HG02588 (cell line): ENCODE measurements around the gene CST8.

Experiments
- ATAC-seq: cut with Tn5 transposase; IDR thresholded peaks from one replicate; pipeline ENCODE4 v1.9.1; 2021; ENCODE audit warnings: mild to moderate bottlenecking, moderate library complexity; ENCODE audit not compliant: unreplicated experiment

The CST8 gene

DNA sequence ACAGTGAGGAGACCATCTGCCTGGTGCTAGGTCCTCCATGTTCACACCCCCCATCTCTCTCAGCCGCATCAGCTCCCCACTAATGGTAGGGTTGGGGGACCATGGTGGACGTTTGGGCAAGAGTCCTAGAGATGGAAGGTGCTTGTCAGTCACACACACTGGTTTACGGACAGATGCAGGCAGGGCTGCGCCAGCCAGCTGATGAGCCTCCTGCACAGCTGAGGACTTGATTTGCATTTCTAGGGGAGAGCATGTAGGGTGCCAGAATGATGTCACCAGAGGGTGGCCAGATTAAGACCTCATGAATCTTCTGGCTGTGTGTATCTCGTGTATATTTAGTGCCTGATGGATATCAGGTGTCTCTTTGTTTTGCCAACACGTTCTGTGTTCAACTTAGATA is 28.6 kb downstream of the CST8 start:
- no peak for ATAC-seq

DNA sequence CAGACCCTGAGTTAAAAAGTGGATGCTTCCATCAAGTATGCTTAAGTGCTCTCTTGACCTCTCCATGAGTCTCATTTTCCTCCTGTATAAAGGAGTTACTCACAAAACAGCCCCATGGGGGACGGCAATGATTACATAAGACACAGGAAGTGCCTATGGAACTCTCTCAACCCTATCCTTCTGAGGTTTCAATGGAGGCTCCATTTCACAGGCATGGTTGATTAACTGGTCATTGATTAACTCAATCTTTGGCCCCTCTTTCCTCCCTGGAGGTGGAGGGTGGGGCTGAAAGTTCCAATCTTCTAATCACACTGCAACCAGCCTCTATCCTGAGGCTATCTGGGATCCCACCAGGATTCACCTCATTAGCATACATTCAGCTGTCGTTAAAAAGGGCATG is 29.3 kb downstream of the CST8 start:
- ATAC-seq, result no peak

DNA sequence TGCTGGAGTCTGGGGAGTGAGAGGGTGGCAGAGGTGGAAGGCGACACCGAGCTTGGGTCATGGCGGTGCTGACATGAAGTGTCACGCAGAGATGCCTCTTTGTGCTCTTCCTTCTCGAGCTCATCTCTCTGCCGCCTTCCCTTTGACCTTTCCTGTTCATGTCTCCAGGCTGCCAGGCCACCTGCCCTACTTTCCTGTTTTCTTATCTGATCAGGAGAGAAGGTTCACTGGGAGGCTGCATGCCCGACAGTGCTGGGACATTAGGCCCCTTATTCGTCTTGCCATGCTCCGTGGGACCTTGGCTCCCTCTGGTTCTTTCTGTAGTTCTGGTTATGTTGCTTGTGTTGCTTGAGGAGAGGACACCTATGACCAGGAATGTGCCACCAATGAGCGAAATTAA is 33.2 kb downstream of the CST8 start:
- no peak for ATAC-seq

DNA sequence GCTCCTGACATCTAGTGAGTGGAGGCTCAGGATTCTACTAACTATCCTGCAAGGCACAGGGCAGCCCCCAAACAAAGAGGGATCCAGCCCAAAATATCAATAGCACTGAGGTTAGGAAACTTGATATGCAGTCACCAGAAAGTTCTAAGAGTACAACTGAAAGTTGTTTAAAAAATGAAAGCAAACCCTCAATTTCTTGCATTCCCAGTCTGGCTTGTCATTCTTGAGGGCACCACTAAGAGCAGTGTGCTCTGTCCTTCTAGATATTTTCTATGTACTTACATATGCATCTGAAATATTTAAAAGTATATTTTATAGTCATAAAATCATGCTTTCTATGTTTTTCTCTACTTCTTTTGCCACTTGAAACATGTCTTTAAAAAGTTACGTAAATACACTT is 35.9 kb downstream of the CST8 start:
- no peak for ATAC-seq

DNA sequence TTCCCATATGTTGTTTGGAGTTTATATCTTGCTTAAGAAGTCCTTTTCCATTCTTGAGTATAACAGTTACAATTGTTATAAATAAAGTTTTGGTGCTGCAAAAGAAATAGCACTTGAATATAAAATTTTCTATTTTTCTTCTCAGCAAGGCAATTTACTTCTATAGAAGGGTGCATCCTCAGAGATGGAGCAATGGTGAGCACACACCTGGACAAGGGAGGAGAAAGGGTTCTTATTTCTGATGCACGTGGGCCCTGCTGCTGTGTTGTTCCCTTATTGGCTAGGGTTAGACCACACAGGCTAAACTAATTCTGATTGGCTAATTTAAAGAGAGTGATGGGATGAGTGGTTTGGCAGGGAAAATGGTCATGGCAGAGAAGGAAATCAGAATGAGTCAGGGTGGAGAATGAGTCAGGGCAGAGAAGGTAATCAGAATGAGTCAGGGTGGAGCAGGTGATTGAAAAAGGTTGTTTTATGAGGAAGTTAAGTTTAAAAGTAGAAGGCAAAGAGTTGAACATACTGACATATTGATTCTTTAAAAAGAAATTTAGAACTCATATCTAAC is 38.0 kb downstream of the CST8 start:
- no peak for ATAC-seq

DNA sequence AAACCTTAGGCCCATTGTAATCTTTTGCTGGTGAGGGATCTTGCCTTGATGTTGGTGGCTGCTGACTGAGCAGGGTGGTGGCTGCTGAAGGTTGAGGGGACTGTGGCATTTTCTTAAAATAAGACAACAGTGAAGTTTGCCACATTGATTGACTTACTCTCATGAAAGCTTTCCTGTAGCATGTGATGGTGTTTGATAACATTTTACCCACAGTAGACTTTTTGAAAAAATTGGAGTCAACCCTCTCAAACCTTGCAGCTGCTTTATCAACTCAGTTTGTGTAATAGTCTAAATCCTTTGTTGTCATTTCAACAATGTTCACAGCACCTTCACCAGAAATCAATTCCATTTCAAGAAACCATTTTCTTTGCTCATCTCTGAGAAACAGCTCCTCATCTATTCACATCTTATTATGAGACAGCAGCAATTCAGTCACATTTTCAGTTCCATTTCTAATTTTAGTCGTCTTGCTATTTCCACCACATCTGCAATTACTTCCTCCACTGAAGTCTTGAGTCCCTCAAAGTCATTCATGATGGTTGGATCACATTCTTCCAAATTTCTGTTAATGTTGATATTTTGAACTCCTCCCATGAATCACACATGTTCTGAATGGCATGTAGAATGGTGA is 40.1 kb downstream of the CST8 start:
- ATAC-seq, result no peak

DNA sequence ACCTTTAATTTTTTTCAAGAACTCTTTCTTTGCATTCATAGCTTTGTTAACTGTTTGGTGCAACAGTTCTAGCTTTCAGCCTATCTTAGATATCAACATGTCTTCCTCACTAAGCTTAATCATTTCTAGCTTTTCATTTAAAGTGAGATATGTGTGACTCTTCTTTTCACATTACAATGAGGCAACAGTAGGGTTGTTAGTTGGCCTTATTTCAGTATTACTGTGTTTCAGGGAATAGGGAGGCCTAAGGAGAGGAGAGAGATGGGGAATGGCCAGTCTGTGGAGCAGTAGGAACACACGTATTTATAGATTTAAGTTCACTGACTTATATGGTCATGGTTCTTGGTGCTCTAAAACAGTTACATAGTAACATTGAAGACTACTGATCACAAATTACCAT is 41.6 kb downstream of the CST8 start:
- ATAC-seq, result no peak

DNA sequence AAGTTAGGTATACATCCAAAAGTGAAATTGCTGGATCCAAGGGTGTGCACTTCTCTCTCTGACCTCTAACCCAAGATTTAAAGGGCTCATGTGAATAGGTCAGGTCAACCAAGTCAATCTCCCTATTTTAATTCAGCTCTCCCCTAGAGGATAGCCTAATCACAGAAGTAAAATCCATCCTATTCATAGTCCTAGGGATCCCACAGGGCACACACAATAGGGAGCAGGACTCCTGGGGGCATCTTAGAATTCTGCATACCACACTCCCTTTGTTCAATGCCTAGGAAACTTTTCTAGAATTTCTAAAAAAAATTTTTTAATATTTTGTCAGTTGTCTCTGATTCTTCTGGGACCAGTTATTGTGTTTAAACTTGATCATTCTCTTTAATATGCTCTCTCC is 42.2 kb downstream of the CST8 start:
- ATAC-seq, result no peak

DNA sequence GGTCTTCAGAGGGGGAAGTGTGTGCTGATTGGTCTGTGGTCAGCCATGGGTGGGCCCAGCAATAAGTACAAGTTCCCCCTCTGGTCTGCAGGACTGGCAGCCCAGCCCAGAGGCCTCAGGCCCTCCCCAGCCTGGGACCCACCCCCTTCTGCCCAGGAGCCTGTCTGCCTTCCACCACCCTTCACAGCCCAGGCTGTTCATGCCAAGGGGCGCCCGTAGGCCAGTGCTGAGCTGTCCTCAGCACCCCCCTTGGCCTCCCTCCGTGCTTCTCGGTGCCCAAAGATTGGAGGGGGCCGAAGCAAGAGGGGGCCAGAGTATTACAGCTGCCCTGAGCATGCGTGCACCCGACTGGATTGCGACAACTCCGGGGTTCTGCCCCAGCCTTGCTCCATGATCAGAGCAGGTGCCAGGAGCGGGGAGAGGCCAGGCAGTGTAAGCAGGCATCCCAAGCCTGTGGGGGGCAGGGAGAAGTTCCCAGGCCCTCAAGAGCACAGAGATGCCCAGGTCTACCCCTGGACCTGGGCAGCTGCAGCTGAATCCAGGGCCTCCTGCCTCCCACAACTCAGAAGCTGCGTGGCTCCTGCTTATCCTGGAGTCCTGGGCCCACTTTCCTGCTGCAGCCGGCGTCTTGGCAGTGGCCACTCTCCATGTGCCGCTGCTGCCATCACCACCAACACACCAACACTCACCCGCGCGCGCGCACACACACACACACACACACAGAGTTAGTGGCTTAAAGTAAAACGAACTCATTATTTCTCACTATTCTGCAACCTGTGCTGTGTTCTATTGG is 44.1 kb downstream of the CST8 start:
- ATAC-seq, result no peak

DNA sequence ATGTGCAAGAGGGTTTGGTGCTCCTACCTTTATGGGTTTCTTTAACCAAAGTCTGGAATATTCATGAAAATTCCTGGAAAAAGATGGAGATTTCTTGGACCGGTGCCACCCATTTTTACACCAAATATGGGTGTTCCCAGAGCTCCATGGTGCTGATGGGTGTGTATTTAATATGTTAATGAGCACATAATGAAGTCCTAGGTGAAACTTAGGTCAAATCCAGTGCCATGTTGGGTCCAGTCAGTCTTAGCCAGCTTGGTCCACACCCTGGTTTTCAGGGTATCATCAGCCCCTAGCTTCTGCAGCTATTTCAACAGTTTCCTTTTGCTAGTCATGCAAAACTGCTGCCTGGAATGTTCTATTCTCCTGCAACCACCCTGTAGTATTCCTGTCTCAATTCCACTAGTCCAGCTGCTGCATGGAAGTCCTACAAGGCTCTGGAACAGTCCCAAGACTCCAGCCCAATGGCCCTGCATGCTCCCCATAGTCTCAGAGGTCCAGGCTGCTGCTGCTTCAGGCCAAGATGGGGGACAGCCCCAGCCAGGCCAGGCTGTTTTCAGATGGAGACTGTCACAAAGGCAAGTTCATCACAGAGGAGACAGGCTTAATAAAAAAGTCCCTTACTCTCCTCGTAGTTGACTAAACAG is 45.5 kb downstream of the CST8 start:
- ATAC-seq, result no peak

DNA sequence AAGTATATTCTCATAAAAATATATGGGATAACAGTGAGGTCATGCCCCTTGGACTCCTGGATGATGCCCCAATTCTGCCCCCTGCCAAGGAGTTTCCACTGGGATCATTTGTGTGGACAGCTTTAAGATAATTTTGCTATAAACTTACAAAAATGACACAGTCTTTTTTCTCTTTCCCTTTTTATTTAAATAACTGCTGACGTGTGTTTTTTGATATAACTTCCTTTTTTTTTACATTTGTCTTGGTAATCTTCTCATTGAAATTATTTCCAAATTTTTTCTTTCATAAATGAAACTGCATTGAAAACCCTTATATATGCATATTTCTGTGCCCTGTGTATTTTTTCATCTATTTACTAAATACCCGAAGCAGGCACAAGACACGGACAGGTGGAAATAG is 46.1 kb downstream of the CST8 start:
- no peak for ATAC-seq

DNA sequence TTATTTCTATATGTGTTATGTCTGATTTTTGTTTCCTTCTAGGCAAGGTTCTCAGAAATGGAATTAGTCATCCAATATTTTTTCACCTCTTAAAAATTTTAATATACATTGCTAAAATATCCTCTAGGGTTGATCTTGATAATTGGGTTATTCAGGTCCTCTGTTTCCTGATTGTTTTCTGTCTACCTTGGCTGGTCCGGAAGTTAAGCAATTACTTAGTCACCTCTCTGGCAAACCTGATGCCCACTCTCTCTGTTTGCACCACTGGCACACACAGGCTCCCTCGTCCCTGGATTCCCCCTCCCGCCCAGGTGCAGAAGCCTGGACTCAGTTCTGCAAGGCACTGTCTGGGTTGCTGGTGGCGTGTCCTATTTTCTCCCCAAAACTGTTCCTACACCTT is 49.7 kb downstream of the CST8 start:
- ATAC-seq, result no peak

DNA sequence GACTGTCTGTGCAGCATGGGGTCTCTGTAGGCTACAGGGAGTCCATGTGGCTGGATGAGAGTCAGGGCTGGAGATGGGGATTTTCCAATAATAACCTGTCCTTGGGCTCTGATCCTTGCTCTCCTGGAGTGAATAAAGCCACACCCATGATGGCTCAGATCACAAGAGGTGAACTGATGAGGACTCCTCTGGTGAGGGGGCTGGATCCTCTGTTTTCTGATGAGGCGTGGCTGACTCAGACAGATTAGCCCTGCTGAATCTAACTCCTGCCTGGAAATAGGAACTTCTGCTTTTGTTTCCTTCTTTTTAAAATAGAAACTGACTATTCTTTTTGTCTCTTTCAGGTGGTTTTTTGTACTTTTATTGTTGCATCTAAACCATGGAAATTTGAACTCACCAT is 50.4 kb downstream of the CST8 start:
- no peak for ATAC-seq

DNA sequence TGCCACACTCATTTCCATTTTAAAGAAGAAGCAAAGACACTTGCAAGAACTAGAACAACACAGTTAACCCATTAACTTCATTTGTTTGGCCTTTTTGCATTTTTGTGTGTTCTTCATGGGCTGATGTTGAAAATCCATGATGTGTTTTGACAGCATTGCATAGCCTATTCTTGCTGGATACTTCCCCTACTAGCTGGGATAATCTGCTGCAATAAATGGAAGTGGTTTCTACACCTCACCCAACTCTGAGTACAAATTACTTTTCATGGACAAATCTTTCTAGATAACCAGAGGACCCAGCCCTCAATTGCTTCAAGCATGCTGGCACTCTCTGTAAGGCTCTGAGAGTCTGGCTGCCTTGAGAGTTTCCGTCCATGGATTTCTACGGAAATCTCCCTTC is 50.9 kb downstream of the CST8 start:
- ATAC-seq, result no peak

DNA sequence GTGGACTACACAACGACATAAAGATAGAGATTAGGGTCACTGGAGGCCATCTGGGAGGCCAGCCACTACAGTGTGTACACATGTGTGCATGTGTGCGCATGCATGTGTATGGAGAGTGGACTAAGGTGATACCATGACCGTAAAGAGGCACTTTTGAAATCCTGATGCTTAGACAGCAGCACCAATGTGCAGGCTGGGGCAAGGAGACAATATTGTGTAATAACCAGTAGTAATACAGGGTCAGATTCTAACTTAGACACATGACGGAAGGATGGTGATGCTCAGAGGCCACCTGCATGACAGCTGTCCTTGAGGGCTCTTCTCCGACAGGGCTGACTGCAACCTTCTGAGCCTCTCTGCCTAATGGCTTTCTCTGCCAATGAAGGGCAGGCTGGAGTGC is 51.9 kb downstream of the CST8 start:
- ATAC-seq, result no peak

DNA sequence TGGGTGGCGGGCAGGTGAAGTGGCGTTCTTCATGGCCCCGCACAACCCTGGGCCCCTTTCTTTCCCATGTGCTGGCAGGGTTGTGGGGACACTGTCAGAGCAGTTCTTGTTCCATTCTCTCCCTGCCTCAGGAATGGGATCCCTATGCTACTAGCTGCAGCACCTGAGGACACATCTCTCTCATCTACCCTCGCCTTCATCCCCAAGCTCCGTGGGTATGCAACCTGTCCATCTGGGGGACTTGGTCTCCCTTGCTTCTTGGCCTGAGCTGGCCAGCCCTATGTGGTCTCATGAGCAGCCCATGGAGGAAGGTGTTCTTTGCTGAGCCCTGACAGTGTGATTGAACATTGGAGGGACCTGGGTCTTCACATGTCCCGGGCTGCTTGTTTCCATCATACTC is 53.2 kb downstream of the CST8 start:
- ATAC-seq, result no peak
